ENCODE measurements around the gene RNF144A.

- TF ChIP-seq CTCF (IDR thresholded peaks at IDR 0.05) (no peak), EP300 (IDR thresholded peaks at IDR 0.05) (no peak), POLR2A (IDR thresholded peaks at IDR 0.05) (no peak)
Measured at GRCh38 chr2:6934758-6935651, 17.8 kb downstream of the RNF144A start.

All from tibial nerve (tissue), 4 donors.